Measurements from ENCODE around the gene ZNF180.
A peak's percentile ranks its signal among the peaks of the same experiment; 100 is the strongest.

ZNF180 gene

GRCh38 chr19:44517146-44517545 is 16.8 kb upstream of the ZNF180 start:
- TF ChIP-seq CTCF (IDR thresholded peaks at IDR 0.05): no peak

- no peak for TF ChIP-seq CTCF (IDR thresholded peaks at IDR 0.05)
These were observed 15.6 kb upstream of the ZNF180 start for GRCh38 chr19:44515907-44516306.

- TF ChIP-seq CTCF (IDR thresholded peaks at IDR 0.05): no peak
These were observed 14.7 kb upstream of the ZNF180 start for GRCh38 chr19:44515031-44515430.

- TF ChIP-seq CTCF (IDR thresholded peaks at IDR 0.05): peak; percentile 53
These were observed 12.3 kb upstream of the ZNF180 start for GRCh38 chr19:44512326-44513298.

GRCh38 chr19:44509478-44509877 is 9.2 kb upstream of the ZNF180 start:
- no peak for TF ChIP-seq CTCF (IDR thresholded peaks at IDR 0.05)

- no peak for TF ChIP-seq CTCF (IDR thresholded peaks at IDR 0.05)
These were observed 763 bp downstream of the ZNF180 start for GRCh38 chr19:44499559-44499958.

GRCh38 chr19:44498988-44499387 is 1.3 kb downstream of the ZNF180 start:
- no peak for TF ChIP-seq CTCF (IDR thresholded peaks at IDR 0.05)

Measured in LNCAP (cell line).